Glomerular endothelial cell (primary cell): ENCODE results near the gene GNG13. TPM values are rescaled to one million over a fixed set of nuclear protein-coding genes. Genes with fewer than 3 reads are reported as not detected.

Experiments
- total RNA-seq: library from RNA; depleted of rRNA; stranded (reverse); fragments of >200 nt; gene quantifications from 2 replicates; pipeline ENCODE4 v1.2.3, GENCODE V29; 2015

Gene GNG13
- total RNA-seq, 1 donor from 2014 or later, result not detected

Other genes starting within 250 kb of the GNG13 start
- not detected in 2 replicates for gene PRR35, start 240.3 kb downstream of the GNG13 start, total RNA-seq
- 2.7 and 3.3 TPM in 2 replicates for gene NHLRC4, start 233.7 kb downstream of the GNG13 start, total RNA-seq
- 34.6 and 69.5 TPM in 2 replicates for gene PIGQ, start 230.8 kb downstream of the GNG13 start, total RNA-seq
- 17.6 and 25.1 TPM in 2 replicates for gene RAB40C, start 210.7 kb downstream of the GNG13 start, total RNA-seq
- 0.06 TPM in 1 of 2 replicates, not detected in the other for gene WFIKKN1, start 169.7 kb downstream of the GNG13 start, total RNA-seq
- 163 and 315 TPM in 2 replicates for gene METTL26, start 164.4 kb downstream of the GNG13 start, total RNA-seq
- gene MCRIP2, start 158.9 kb downstream of the GNG13 start, total RNA-seq, result 24.1 and 25.7 TPM in 2 replicates
- 17.4 and 21.2 TPM in 2 replicates for gene WDR90, start 151.4 kb downstream of the GNG13 start, total RNA-seq
- 48.3 and 78.9 TPM in 2 replicates for gene RHOT2, start 132.6 kb downstream of the GNG13 start, total RNA-seq
- gene RHBDL1, start 125.1 kb downstream of the GNG13 start, total RNA-seq, result 0.34 and 1.6 TPM in 2 replicates
- 159 and 240 TPM in 2 replicates for gene STUB1, start 120.3 kb downstream of the GNG13 start, total RNA-seq
- 60.4 and 70.8 TPM in 2 replicates for gene JMJD8, start 116.4 kb downstream of the GNG13 start, total RNA-seq
- gene WDR24, start 110.3 kb downstream of the GNG13 start, total RNA-seq, result 9.9 and 12.5 TPM in 2 replicates
- gene FBXL16, start 94.9 kb downstream of the GNG13 start, total RNA-seq, result 1.6 TPM in 2 replicates
- gene METRN, start 85.6 kb downstream of the GNG13 start, total RNA-seq, result 54.4 and 134 TPM in 2 replicates
- 45.4 and 53.0 TPM in 2 replicates for gene ANTKMT, start 79.6 kb downstream of the GNG13 start, total RNA-seq
- gene CCDC78, start 74.3 kb downstream of the GNG13 start, total RNA-seq, result 0.41 and 3.9 TPM in 2 replicates
- gene HAGHL, start 73.6 kb downstream of the GNG13 start, total RNA-seq, result 8.2 and 12.8 TPM in 2 replicates
- gene CIAO3, start 59.7 kb downstream of the GNG13 start, total RNA-seq, result 33.7 and 34.3 TPM in 2 replicates
- gene MSLN, start 40.0 kb downstream of the GNG13 start, total RNA-seq, result 2.1 and 2.4 TPM in 2 replicates
- gene RPUSD1, start 12.4 kb downstream of the GNG13 start, total RNA-seq, result 35.9 and 42.1 TPM in 2 replicates
- 7.3 and 24.3 TPM in 2 replicates for gene CHTF18, start 12.1 kb downstream of the GNG13 start, total RNA-seq
- gene LMF1, start 170.2 kb upstream of the GNG13 start, total RNA-seq, result 25.2 and 36.6 TPM in 2 replicates
- 0.06 and 0.19 TPM in 2 replicates for gene SOX8, start 181.0 kb upstream of the GNG13 start, total RNA-seq